Measurements from ENCODE around the gene ING4. TPM values are rescaled to one million over a fixed set of nuclear protein-coding genes. Genes with fewer than 3 reads are reported as not detected.

Gene ING4
- total RNA-seq, 1 experiment from 2014 or later = 20.1 TPM

- Histone ChIP-seq H3K79me2 (ENCODE audit: insufficient read depth, low read length) (no peaks in the 10 kb centered on the region), H3K4ac (ENCODE audit: low read depth, low read length) (no peak overlapping the region), H3K9me3 (ENCODE audit: control insufficient read depth, low read depth, low read length) (no peaks in the 10 kb centered on the region), H4K20me1 (ENCODE audit: control insufficient read depth, insufficient read depth, insufficient read length) (no peaks in the 10 kb centered on the region), H2BK15ac (ENCODE audit: low read depth, low read length) (no peak overlapping the region), H3K23ac (ENCODE audit: insufficient read length, low read depth, low read length) (no peak overlapping the region), H3K4me1 (ENCODE audit: insufficient read depth, low read length) (peaks cover 16% of the 10 kb centered on the region; the same call in 1 of the 2 replicates), H3T11ph (ENCODE audit: low read length) (no peak overlapping the region), H2AK5ac (ENCODE audit: insufficient read length, low read length) (no peak overlapping the region), H2BK5ac (ENCODE audit: insufficient read length, low read length) (no peak overlapping the region), H2BK20ac (ENCODE audit: low read depth, low read length, poor library complexity, severe bottlenecking) (no peak overlapping the region), H3K14ac (ENCODE audit: insufficient read depth, low read length) (no peak overlapping the region), H3K27ac (ENCODE audit: insufficient read length, low read depth, low read length) (no peak overlapping the region), H3K56ac (ENCODE audit: insufficient read length, low read depth, low read length) (no peak overlapping the region), H4K8ac (replicated peaks; ENCODE audit: insufficient read length, low read depth, low read length) (no peak overlapping the region), H2AFZ (ENCODE audit: low read length) (no peak overlapping the region), H2BK12ac (ENCODE audit: insufficient read length, low read depth, low read length) (no peak overlapping the region), H3K4me2 (ENCODE audit: insufficient read depth, insufficient read length, low read length) (peak overlapping the region; percentile 45), H4K5ac (ENCODE audit: insufficient read length, low read depth, low read length) (no peak overlapping the region), H3K9ac (ENCODE audit: extremely low read depth, insufficient read length, low read length) (no peak overlapping the region), H3K23me2 (ENCODE audit: insufficient read length, low read depth, low read length, poor library complexity, severe bottlenecking) (peaks cover 4% of the 10 kb centered on the region), H2BK120ac (ENCODE audit: low read depth, low read length, poor library complexity, severe bottlenecking) (no peak overlapping the region), H3K27me3 (ENCODE audit: insufficient read depth, low read length) (no peaks in the 10 kb centered on the region), H3K18ac (ENCODE audit: insufficient read length, low read depth, low read length) (no peak overlapping the region), H3K79me1 (ENCODE audit: insufficient read depth, low read depth, low read length, poor library complexity, severe bottlenecking) (no peaks in the 10 kb centered on the region), H4K91ac (ENCODE audit: insufficient read length, low read depth, low read length) (no peak overlapping the region)
- Mint-ChIP-seq H3K36me3 (ENCODE audit: insufficient read depth in 1 of 3, low read depth in 3 of 3) (no peaks in the 10 kb centered on the region), H3K9me3 (no peaks in the 10 kb centered on the region), H3K27ac (peak overlapping the region in 2 of 3 experiments; percentile 89 to 97; a peak in 2 of 7 replicates), H3K4me3 (peak overlapping the region in 1 of 2 experiments; percentile 75; a peak in 4 of 5 replicates), H3K27me3 (ENCODE audit: low read depth) (no peaks in the 10 kb centered on the region), H3K4me1 (peaks cover 35 to 43% of the 10 kb centered on the region in 2 experiments)
- no peak for DNase-seq
- WGBS (ENCODE audit: extremely low coverage, insufficient read length, low lambda C conversion rate) = no CpG with 5 or more reads among the region's 6 CpGs
- no peak for TF ChIP-seq CTCF (conservative IDR thresholded peaks at IDR 0.05)
Observed at GRCh38 chr12:6612247-6612646, 50.7 kb downstream of the ING4 start.

All from H9 (cell line).